ENCODE measurements around the gene TAGLN3.

- TF ChIP-seq, protein P1, sequence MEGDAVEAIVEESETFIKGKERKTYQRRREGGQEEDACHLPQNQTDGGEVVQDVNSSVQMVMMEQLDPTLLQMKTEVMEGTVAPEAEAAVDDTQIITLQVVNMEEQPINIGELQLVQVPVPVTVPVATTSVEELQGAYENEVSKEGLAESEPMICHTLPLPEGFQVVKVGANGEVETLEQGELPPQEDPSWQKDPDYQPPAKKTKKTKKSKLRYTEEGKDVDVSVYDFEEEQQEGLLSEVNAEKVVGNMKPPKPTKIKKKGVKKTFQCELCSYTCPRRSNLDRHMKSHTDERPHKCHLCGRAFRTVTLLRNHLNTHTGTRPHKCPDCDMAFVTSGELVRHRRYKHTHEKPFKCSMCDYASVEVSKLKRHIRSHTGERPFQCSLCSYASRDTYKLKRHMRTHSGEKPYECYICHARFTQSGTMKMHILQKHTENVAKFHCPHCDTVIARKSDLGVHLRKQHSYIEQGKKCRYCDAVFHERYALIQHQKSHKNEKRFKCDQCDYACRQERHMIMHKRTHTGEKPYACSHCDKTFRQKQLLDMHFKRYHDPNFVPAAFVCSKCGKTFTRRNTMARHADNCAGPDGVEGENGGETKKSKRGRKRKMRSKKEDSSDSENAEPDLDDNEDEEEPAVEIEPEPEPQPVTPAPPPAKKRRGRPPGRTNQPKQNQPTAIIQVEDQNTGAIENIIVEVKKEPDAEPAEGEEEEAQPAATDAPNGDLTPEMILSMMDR (IDR thresholded peaks at IDR 0.05): no peak
- no peak for TF ChIP-seq POLR2A (IDR thresholded peaks at IDR 0.05)
Observed at GRCh38 chr3:112048911-112049310, 50.2 kb downstream of the TAGLN3 start.
